GM12878 (cell line): Measurements from ENCODE around the gene PLTP. TPM values are rescaled to one million over a fixed set of nuclear protein-coding genes. Genes with fewer than 3 reads are reported as not detected.
A peak's percentile ranks its signal among the peaks of the same experiment; 100 is the strongest.

ENCODE experiments used
- CEBPZ ChIP-seq: fragments of 150-350 bp; IDR thresholded peaks from 2 replicates; pipeline ENCODE4 v1.6.1; 2016; ENCODE audit warnings: low read depth, low read length
- CREB1 ChIP-seq: IDR thresholded peaks from 2 replicates; pipeline ENCODE4 v1.6.1; 2012; ENCODE audit warnings: low read depth, mild to moderate bottlenecking, inconsistent platforms
- ESRRA ChIP-seq: IDR thresholded peaks from 2 replicates; pipeline ENCODE4 v1.6.1; 2012; ENCODE audit warnings: mild to moderate bottlenecking, low read length, improper control_type of control experiment
- FOXK2 ChIP-seq: fragments of 450-650 bp; IDR thresholded peaks from 2 replicates; pipeline ENCODE4 v1.6.1; 2017; ENCODE audit warnings: mild to moderate bottlenecking, moderate library complexity
- PAX5 ChIP-seq: IDR thresholded peaks from 2 replicates; pipeline ENCODE4 v1.6.1; 2011; ENCODE audit warnings: low read depth, low read length, borderline replicate concordance
- POLR2A ChIP-seq: IDR thresholded peaks from 2 replicates; pipeline ENCODE4 v1.6.1; 2011; ENCODE audit warnings: low read depth, mild to moderate bottlenecking, low read length
- POLR2AphosphoS2 ChIP-seq: IDR thresholded peaks from 2 replicates; pipeline ENCODE4 v1.6.1; 2011; ENCODE audit warnings: low read depth, mild to moderate bottlenecking, low read length, improper control_type of control experiment, moderate library complexity
- RAD51 ChIP-seq: fragments of 450-650 bp; IDR thresholded peaks from 2 replicates; pipeline ENCODE4 v1.6.1; 2016; ENCODE audit warnings: moderate library complexity, mild to moderate bottlenecking, inconsistent platforms
- SREBF2 ChIP-seq: IDR thresholded peaks from 2 replicates; pipeline ENCODE4 v1.6.1; 2012; ENCODE audit warnings: mild to moderate bottlenecking, low read length
- SUPT20H ChIP-seq: IDR thresholded peaks from 2 replicates; pipeline ENCODE4 v1.6.1; 2011; ENCODE audit warnings: low read depth, mild to moderate bottlenecking, low read length, moderate library complexity, borderline replicate concordance; ENCODE audit not compliant: control insufficient read depth
- TCF7 ChIP-seq: IDR thresholded peaks from 2 replicates; pipeline ENCODE4 v1.6.1; 2014; ENCODE audit warnings: antibody characterized with exemption, borderline replicate concordance
- polyA plus RNA-seq, 11 experiments: library from polyadenylated mRNA; depleted of rRNA in 4 of 11; unstranded in 6 of 11; stranded (reverse) in 5 of 11; fragments of >200 nt; fragmentation: Nextera tagmentation in 4 of 11; fragmentation: Illumina TruSeq in 1 of 11; extraction: Ambion mirVana in 4 of 11; extraction: Trizol in 1 of 11; gene quantifications; 1 replicate in 1 of 11; 2 replicates in 10 of 11; pipeline versions ENCODE4 v1.2.1 to v1.2.3, GENCODE V29; 2011 to 2016; ENCODE audit warnings: inconsistent platforms in 2 of 11, missing spikeins in 2 of 11, low read depth in 1 of 11
- total RNA-seq, 4 experiments: library from RNA; depleted of rRNA in 3 of 4; stranded (reverse); fragments of >200 nt in 3 of 4; fragmentation: Illumina TruSeq in 1 of 4; extraction: Trizol in 1 of 4; gene quantifications; 2 replicates each; pipeline versions ENCODE4 v1.2.1 to v1.2.3, GENCODE V29; 2013 to 2021
- TF ChIP-seq, protein P1 (sequence below), 3 experiments: IDR thresholded peaks in 2 of 3; conservative IDR thresholded peaks in 1 of 3; 2 replicates each; pipeline ENCODE4 v1.5.1; 2011; ENCODE audit warnings: low read depth in 3 of 3, low read length in 3 of 3, mild to moderate bottlenecking in 3 of 3, control low read depth in 2 of 3, moderate library complexity in 2 of 3, inconsistent platforms in 1 of 3, mixed read lengths in 1 of 3; ENCODE audit not compliant: control insufficient read depth in 2 of 3, insufficient read depth in 1 of 3; ENCODE audit errors: extremely low read depth in 1 of 3
- TF ChIP-seq, protein P2 (sequence below): fragments of 150-350 bp; IDR thresholded peaks from 2 replicates; pipeline ENCODE4 v1.6.1; 2014; ENCODE audit warnings: mild to moderate bottlenecking, low read depth, low read length
- TF ChIP-seq, protein P3 (sequence below): fragments of 450-650 bp; IDR thresholded peaks from 2 replicates; pipeline ENCODE4 v1.6.1; 2016; ENCODE audit warnings: mild to moderate bottlenecking
- TF ChIP-seq, protein P4 (sequence below): IDR thresholded peaks from 2 replicates; pipeline ENCODE4 v1.6.1; 2012; ENCODE audit warnings: low read length, inconsistent platforms
- TF ChIP-seq, protein P5 (sequence below): fragments of 450-650 bp; IDR thresholded peaks from 2 replicates; pipeline ENCODE4 v1.6.1; 2016; ENCODE audit warnings: mild to moderate bottlenecking, moderate library complexity, borderline replicate concordance

PLTP gene
- total and polyA plus RNA-seq, 10 of the 15 experiments (the other 5 are each of a cell fraction or from before 2014, with no cell fraction given), result 1.6 to 17.0 (median 7.6) TPM

DNA sequence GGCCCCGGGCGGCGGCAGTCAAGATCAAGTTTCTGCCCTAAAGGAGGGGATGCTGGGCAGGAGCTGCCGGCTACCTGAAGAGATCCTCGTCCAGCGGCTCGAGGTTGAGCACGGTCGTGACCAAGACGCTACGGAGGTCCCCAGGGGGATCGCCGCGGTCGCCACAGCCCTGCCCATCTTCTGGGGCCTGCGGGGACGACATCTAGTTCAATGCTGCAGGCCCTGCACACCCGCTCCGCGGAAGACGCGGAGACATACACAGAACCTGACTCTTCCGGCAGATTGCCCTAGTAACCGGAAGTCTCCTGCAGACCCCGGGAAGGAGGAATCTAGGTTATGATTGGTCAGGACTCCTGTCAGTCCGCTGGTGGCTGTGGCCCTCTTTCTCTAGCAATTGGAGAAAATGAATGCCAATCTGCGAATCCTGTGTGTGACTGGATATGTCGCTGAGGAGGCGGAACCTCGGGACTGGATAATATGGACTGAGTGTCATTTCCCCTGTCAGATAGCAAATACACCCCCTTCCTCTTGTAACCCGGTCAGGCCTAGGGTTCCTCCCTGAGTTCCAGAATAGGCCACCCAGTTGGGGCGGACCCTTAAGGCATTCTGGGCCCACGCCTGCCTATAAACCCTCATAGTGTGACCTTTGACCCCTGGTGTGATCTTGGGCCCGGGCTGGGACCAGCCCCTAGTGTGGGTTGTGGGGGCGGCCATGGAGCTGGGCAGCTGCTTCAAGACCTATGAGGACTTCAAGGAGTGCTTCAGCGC lies 54.7 kb downstream of the PLTP start, which contains the start of the genes ACOT8 and ZSWIM3 (continued):
- TF ChIP-seq, protein P1, sequence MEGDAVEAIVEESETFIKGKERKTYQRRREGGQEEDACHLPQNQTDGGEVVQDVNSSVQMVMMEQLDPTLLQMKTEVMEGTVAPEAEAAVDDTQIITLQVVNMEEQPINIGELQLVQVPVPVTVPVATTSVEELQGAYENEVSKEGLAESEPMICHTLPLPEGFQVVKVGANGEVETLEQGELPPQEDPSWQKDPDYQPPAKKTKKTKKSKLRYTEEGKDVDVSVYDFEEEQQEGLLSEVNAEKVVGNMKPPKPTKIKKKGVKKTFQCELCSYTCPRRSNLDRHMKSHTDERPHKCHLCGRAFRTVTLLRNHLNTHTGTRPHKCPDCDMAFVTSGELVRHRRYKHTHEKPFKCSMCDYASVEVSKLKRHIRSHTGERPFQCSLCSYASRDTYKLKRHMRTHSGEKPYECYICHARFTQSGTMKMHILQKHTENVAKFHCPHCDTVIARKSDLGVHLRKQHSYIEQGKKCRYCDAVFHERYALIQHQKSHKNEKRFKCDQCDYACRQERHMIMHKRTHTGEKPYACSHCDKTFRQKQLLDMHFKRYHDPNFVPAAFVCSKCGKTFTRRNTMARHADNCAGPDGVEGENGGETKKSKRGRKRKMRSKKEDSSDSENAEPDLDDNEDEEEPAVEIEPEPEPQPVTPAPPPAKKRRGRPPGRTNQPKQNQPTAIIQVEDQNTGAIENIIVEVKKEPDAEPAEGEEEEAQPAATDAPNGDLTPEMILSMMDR (IDR thresholded peaks at IDR 0.05 in 2 of 3, conservative IDR thresholded peaks at IDR 0.05 in 1 of 3; ENCODE audit: control insufficient read depth in 2 of 3, extremely low read depth in 1 of 3, insufficient read depth in 1 of 3, low read depth in 3 of 3, low read length in 3 of 3), result no peak
- TF ChIP-seq POLR2AphosphoS2 (peak; percentile 96), RAD51 (no peak), POLR2A (peak; percentile 91), FOXK2 (peak; percentile 58), SREBF2 (no peak), TCF7 (no peak), SUPT20H (no peak), ESRRA (peak; percentile 74; the same call in 1 of the 2 replicates), CREB1 (peak; percentile 83), PAX5 (no peak), CEBPZ (peak; percentile 99)
- TF ChIP-seq, protein P2, sequence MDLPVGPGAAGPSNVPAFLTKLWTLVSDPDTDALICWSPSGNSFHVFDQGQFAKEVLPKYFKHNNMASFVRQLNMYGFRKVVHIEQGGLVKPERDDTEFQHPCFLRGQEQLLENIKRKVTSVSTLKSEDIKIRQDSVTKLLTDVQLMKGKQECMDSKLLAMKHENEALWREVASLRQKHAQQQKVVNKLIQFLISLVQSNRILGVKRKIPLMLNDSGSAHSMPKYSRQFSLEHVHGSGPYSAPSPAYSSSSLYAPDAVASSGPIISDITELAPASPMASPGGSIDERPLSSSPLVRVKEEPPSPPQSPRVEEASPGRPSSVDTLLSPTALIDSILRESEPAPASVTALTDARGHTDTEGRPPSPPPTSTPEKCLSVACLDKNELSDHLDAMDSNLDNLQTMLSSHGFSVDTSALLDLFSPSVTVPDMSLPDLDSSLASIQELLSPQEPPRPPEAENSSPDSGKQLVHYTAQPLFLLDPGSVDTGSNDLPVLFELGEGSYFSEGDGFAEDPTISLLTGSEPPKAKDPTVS, result no peak
- TF ChIP-seq, protein P3, sequence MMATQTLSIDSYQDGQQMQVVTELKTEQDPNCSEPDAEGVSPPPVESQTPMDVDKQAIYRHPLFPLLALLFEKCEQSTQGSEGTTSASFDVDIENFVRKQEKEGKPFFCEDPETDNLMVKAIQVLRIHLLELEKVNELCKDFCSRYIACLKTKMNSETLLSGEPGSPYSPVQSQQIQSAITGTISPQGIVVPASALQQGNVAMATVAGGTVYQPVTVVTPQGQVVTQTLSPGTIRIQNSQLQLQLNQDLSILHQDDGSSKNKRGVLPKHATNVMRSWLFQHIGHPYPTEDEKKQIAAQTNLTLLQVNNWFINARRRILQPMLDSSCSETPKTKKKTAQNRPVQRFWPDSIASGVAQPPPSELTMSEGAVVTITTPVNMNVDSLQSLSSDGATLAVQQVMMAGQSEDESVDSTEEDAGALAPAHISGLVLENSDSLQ, result peak; percentile 100
- TF ChIP-seq, protein P4, sequence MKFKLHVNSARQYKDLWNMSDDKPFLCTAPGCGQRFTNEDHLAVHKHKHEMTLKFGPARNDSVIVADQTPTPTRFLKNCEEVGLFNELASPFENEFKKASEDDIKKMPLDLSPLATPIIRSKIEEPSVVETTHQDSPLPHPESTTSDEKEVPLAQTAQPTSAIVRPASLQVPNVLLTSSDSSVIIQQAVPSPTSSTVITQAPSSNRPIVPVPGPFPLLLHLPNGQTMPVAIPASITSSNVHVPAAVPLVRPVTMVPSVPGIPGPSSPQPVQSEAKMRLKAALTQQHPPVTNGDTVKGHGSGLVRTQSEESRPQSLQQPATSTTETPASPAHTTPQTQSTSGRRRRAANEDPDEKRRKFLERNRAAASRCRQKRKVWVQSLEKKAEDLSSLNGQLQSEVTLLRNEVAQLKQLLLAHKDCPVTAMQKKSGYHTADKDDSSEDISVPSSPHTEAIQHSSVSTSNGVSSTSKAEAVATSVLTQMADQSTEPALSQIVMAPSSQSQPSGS, result no peak
- TF ChIP-seq, protein P5, sequence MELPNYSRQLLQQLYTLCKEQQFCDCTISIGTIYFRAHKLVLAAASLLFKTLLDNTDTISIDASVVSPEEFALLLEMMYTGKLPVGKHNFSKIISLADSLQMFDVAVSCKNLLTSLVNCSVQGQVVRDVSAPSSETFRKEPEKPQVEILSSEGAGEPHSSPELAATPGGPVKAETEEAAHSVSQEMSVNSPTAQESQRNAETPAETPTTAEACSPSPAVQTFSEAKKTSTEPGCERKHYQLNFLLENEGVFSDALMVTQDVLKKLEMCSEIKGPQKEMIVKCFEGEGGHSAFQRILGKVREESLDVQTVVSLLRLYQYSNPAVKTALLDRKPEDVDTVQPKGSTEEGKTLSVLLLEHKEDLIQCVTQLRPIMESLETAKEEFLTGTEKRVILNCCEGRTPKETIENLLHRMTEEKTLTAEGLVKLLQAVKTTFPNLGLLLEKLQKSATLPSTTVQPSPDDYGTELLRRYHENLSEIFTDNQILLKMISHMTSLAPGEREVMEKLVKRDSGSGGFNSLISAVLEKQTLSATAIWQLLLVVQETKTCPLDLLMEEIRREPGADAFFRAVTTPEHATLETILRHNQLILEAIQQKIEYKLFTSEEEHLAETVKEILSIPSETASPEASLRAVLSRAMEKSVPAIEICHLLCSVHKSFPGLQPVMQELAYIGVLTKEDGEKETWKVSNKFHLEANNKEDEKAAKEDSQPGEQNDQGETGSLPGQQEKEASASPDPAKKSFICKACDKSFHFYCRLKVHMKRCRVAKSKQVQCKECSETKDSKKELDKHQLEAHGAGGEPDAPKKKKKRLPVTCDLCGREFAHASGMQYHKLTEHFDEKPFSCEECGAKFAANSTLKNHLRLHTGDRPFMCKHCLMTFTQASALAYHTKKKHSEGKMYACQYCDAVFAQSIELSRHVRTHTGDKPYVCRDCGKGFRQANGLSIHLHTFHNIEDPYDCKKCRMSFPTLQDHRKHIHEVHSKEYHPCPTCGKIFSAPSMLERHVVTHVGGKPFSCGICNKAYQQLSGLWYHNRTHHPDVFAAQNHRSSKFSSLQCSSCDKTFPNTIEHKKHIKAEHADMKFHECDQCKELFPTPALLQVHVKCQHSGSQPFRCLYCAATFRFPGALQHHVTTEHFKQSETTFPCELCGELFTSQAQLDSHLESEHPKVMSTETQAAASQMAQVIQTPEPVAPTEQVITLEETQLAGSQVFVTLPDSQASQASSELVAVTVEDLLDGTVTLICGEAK, result peak; percentile 98
